ENCODE data around the gene OR10J4. TPM values are rescaled to one million over a fixed set of nuclear protein-coding genes. Genes with fewer than 3 reads are reported as not detected.

The OR10J4 gene
- total and polyA plus RNA-seq, 10 donors: not detected

DNA sequence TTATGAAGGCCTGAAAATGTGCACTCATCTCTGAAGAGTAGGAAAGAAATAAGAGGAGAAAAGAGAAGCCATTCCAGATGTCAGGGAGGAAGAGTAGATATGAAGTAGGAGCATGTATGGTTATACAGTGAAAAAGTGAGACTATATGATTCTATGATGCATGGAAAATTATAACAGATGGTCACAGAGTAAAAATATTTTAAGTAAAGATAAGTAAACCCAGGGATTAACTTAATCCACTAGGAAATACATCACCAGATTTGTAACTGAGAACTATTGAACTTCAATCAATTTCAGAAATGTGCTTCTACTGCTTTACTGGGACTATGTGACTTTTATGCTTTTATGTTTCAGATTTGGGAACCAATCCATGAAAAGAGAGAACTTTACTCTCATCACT is 7.4 kb downstream of the OR10J4 start, which contains the start of gene OR10J1:
Gene OR10J1 (plus strand): TSS at position 301 of the 400 bp plus-strand sequence. CDS start 70 bp downstream, at position 371.
- intact Hi-C loops (cut with DNase I; ENCODE audit: low total_unique reads): no loop called here

DNA sequence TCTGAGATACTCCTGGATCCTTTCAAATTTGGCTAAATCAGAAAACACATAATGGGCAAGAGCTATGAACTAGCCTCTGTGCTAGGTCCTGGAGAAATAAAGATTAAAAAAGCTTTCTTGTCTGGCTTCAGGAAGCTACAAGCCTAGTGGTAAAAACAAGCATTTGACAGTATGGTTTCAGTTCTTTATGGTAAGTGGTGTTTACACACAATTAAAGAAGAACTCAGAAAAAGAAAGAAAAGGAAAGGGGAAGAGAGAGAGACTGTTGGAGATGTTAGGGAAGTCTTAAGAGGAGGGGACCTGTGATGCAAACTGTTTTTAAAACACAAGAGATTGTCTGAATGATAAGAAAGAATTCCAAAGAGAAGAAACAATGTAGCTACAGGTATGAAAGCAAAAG is 9.4 kb downstream of the OR10J4 start:
- no peaks in the 10 kb centered on the region for H3K36me3 ChIP-seq
- H3K4me3 ChIP-seq: no peak overlapping the region
- no peak for DNase-seq
- H3K27ac ChIP-seq: no peak overlapping the region
- intact Hi-C loops (cut with DNase I; ENCODE audit: low total_unique reads): no loop called here
- H3K9me3 ChIP-seq: no peaks in the 10 kb centered on the region
- peaks cover 0 to 2% (median 0%) of the 10 kb centered on the region in 6 donors for H3K4me1 ChIP-seq
- peaks cover 0 to 11% (median 0%) of the 10 kb centered on the region in 7 donors for H3K27me3 ChIP-seq (replicated peaks in 1 of 7)
- TF ChIP-seq, protein P1, sequence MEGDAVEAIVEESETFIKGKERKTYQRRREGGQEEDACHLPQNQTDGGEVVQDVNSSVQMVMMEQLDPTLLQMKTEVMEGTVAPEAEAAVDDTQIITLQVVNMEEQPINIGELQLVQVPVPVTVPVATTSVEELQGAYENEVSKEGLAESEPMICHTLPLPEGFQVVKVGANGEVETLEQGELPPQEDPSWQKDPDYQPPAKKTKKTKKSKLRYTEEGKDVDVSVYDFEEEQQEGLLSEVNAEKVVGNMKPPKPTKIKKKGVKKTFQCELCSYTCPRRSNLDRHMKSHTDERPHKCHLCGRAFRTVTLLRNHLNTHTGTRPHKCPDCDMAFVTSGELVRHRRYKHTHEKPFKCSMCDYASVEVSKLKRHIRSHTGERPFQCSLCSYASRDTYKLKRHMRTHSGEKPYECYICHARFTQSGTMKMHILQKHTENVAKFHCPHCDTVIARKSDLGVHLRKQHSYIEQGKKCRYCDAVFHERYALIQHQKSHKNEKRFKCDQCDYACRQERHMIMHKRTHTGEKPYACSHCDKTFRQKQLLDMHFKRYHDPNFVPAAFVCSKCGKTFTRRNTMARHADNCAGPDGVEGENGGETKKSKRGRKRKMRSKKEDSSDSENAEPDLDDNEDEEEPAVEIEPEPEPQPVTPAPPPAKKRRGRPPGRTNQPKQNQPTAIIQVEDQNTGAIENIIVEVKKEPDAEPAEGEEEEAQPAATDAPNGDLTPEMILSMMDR (IDR thresholded peaks at IDR 0.05 in 8 of 11, conservative IDR thresholded peaks at IDR 0.05 in 3 of 11): no peak
- TF ChIP-seq POLR2AphosphoS5 (IDR thresholded peaks at IDR 0.05) (no peak), POLR2A (IDR thresholded peaks at IDR 0.05) (no peak)

More for the DNA sequence above, 7.4 kb downstream of the OR10J4 start, which contains the start of gene OR10J1:
- Histone ChIP-seq H3K27ac (no peak within 1 kb of the TSS), H3K27me3 (replicated peaks in 1 of 7) (peaks cover 0 to 11% (median 0%) of the 10 kb centered on the region in 7 donors), H3K36me3 (no peaks in the 10 kb centered on the region), H3K4me1 (peaks cover 0 to 4% (median 0%) of the 10 kb centered on the region in 6 donors), H3K4me3 (no peak within 1 kb of the TSS), H3K9me3 (no peaks in the 10 kb centered on the region)
- DNase-seq: no peak
- no peak for TF ChIP-seq POLR2A (IDR thresholded peaks at IDR 0.05)

DNA sequence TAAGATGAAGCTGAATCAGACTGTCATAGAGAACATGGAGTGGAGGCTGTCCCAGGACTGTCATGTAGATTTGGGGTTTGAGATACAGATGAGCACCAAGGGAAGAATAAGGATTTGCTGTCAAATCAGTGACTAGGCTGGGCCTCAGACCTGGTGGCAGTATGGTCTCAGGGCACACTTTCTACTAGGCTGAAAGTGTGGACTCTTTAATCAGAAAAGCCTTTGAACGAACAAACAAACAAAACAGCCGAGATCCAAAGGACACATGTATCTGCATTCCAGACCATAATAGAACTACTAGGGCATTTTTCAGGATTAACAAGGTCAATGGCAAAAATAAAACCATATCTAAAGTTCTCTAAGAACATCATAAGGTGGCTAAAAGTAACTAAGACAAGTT is 10.4 kb downstream of the OR10J4 start:
- 38 to 92% (median 68%) methylated on average over 2 of the region's 2 CpGs for WGBS, 5 donors
- peaks cover 0 to 11% (median 0%) of the 10 kb centered on the region in 7 donors for H3K27me3 ChIP-seq (replicated peaks in 1 of 7)

DNA sequence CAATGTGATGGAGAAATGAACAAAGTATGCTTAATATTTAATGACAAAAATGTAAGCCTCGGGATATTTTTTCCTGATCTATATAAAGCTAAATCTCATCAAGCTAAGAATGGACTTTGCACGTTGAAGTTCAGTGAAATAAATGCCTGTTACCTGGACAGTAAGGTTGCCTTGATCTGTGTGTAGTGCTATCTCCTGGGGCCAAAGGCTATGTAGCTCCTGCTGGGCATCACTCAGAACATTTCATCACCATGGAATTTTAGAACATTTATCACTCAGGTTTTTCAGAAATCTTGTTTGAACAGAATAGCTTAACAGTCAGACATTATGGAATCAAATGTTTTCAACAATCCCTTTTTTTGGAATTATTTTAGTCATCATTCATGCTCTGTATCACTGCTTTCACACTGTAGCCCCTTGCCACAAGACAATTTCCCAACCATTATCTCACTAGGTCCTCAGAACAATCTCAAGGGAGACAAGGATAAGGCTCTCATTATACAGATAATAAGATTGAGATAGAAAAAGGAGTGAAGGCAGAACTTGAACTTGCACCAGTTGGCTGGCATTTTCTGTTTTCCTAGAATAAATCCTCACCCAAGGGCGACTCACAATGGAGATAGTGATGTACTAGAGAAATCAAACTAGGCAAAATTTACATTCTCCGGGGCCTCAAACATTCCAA is 11.2 kb downstream of the OR10J4 start:
- Histone ChIP-seq H3K27ac (no peak overlapping the region), H3K27me3 (replicated peaks in 1 of 7) (peaks cover 0 to 7% (median 0%) of the 10 kb centered on the region in 7 donors), H3K36me3 (no peaks in the 10 kb centered on the region), H3K9me3 (peaks cover 0 to 5% (median under 1%) of the 10 kb centered on the region in 8 donors), H3K4me3 (no peak overlapping the region), H3K4me1 (no peaks in the 10 kb centered on the region)
- no peak for DNase-seq
- WGBS, 5 donors: 56 to 89% (median 73%) methylated on average over 4 of the region's 4 CpGs
- TF ChIP-seq, protein P1 (IDR thresholded peaks at IDR 0.05 in 8 of 11, conservative IDR thresholded peaks at IDR 0.05 in 3 of 11): no peak
- TF ChIP-seq POLR2A (IDR thresholded peaks at IDR 0.05) (no peak), POLR2AphosphoS5 (IDR thresholded peaks at IDR 0.05) (no peak)
- intact Hi-C loops (cut with DNase I; ENCODE audit: low total_unique reads): no loop called here

More for the DNA sequence above, 10.4 kb downstream of the OR10J4 start:
- no peak for DNase-seq
- TF ChIP-seq, protein P1 (IDR thresholded peaks at IDR 0.05 in 8 of 11, conservative IDR thresholded peaks at IDR 0.05 in 3 of 11): no peak
- Histone ChIP-seq H3K4me3 (no peak overlapping the region), H3K27ac (no peak overlapping the region), H3K9me3 (no peaks in the 10 kb centered on the region), H3K4me1 (no peaks in the 10 kb centered on the region), H3K36me3 (no peaks in the 10 kb centered on the region)
- intact Hi-C loops (cut with DNase I; ENCODE audit: low total_unique reads): no loop called here

Data from spleen (tissue), 11 donors.